Effector memory CD8-positive, alpha-beta T cell (primary cell): ENCODE results near the gene CARF.
"Not testable (repeated sequence)": the region's sequence is repeated elsewhere in the genome, so short reads cannot be mapped to it uniquely, and the experiment has no call there.

Source experiments
- ATAC-seq: fragments of 150-1000 bp; cut with Tn5 transposase; replicated peaks from 2 replicates; pipeline ENCODE4 v1.10.0; 2021; ENCODE audit warnings: mild to moderate bottlenecking, moderate library complexity
- DNase-seq, 3 experiments: peaks; one replicate each; pipeline ENCODE4 v3.0.0; 2021
- H3K27ac Mint-ChIP-seq, 2 donors: one replicate each; pipeline ENCODE4 v1.8.0; 2022; ENCODE audit warnings: mild to moderate bottlenecking in 2 of 2, mixed read lengths in 2 of 2, moderate library complexity in 2 of 2
- H3K27me3 Mint-ChIP-seq, 2 donors: one replicate each; pipeline ENCODE4 v1.8.0; 2022; ENCODE audit warnings: mixed read lengths in 2 of 2
- H3K36me3 Mint-ChIP-seq: one replicate; pipeline ENCODE4 v1.8.0; 2022; ENCODE audit warnings: mild to moderate bottlenecking, moderate library complexity, mixed read lengths; ENCODE audit not compliant: insufficient read depth
- H3K4me1 Mint-ChIP-seq, 2 donors: one replicate each; pipeline ENCODE4 v1.8.0; 2022; ENCODE audit warnings: low read depth in 2 of 2, mixed read lengths in 2 of 2
- H3K4me3 Mint-ChIP-seq, 2 donors: one replicate each; pipeline ENCODE4 v1.8.0; 2022; ENCODE audit warnings: mild to moderate bottlenecking in 2 of 2, mixed read lengths in 2 of 2, moderate library complexity in 2 of 2
- H3K9me3 Mint-ChIP-seq, 2 donors: one replicate each; pipeline ENCODE4 v1.8.0; 2022; ENCODE audit warnings: mixed read lengths in 2 of 2
- total RNA-seq, 9 experiments: gene quantifications; one replicate each; lab custom pipeline; 2026; lab: John Stamatoyannopoulos, UW

CARF gene
- 4.6 to 41.1 (median 19.5) reads per million in 9 experiments for total RNA-seq

- no peaks in the 10 kb centered on the region for H3K27me3 Mint-ChIP-seq
- peak within 1 kb of the TSS; percentile 96 to 98 for H3K27ac Mint-ChIP-seq
- peak within 1 kb of the TSS; percentile 89 to 97 for H3K4me3 Mint-ChIP-seq
- peaks cover 13% of the 10 kb centered on the region for H3K36me3 Mint-ChIP-seq
- peak; percentile 84 to 88 (median 86) for DNase-seq
- H3K4me1 Mint-ChIP-seq: peaks cover 9 to 28% of the 10 kb centered on the region in 2 donors
- peak; percentile 85 for ATAC-seq
- H3K9me3 Mint-ChIP-seq: no peaks in the 10 kb centered on the region
Observed at GRCh38 chr2:202911512-202912341, at the start of gene CARF, which contains the start of gene WDR12. TSS of gene CARF (plus strand) at chr2:202912275. CDS start at chr2:202941903, 29,628 bp downstream. TSS of gene WDR12 (minus strand) at chr2:202911673. CDS start at chr2:202911476, 197 bp downstream.

- Mint-ChIP-seq H3K9me3 (no peaks in the 10 kb centered on the region), H3K27me3 (no peaks in the 10 kb centered on the region)
Observed at GRCh38 chr2:202870431-202871299, 41.4 kb upstream of the CARF start.

GRCh38 chr2:202871300-202872141, 40.6 kb upstream of the CARF start, which contains the start of gene ICA1L:
TSS of gene ICA1L (minus strand) at chr2:202871766. CDS start at chr2:202829009, 42,757 bp downstream.
- H3K36me3 Mint-ChIP-seq: no peaks in the 10 kb centered on the region
- DNase-seq: peak; percentile 34 to 46 (median 40)
- H3K4me3 Mint-ChIP-seq: peak within 1 kb of the TSS; percentile 87 to 91

More at GRCh38 chr2:202870431-202871299, 41.4 kb upstream of the CARF start:
- Mint-ChIP-seq H3K27ac (peak overlapping the region; percentile 76 to 79), H3K4me1 (peaks cover 4 to 6% of the 10 kb centered on the region in 2 donors), H3K4me3 (peak overlapping the region; percentile 87 to 91), H3K36me3 (no peaks in the 10 kb centered on the region)
- peak; percentile 45 to 55 (median 46) for DNase-seq
- peak; percentile 87 for ATAC-seq

GRCh38 chr2:202877699-202878098, 34.4 kb upstream of the CARF start:
- peak overlapping the region in 1 of 2 donors; percentile 68 for H3K27ac Mint-ChIP-seq

More at GRCh38 chr2:202871300-202872141, 40.6 kb upstream of the CARF start, which contains the start of gene ICA1L:
- peak; percentile 44 for ATAC-seq
- Mint-ChIP-seq H3K27me3 (no peaks in the 10 kb centered on the region), H3K27ac (peak within 1 kb of the TSS; percentile 76 to 79), H3K4me1 (peaks cover 4 to 6% of the 10 kb centered on the region in 2 donors), H3K9me3 (no peaks in the 10 kb centered on the region)

GRCh38 chr2:202881570-202881969, 30.5 kb upstream of the CARF start:
- Mint-ChIP-seq H3K27me3 (no peaks in the 10 kb centered on the region), H3K9me3 (no peaks in the 10 kb centered on the region), H3K4me1 (no peaks in the 10 kb centered on the region), H3K27ac (no peak overlapping the region), H3K4me3 (no peak overlapping the region), H3K36me3 (peaks cover 10% of the 10 kb centered on the region)
- no peak for DNase-seq
- ATAC-seq: no peak

More at GRCh38 chr2:202877699-202878098, 34.4 kb upstream of the CARF start:
- DNase-seq (no peak), ATAC-seq (no peak)
- H3K4me1 Mint-ChIP-seq: peaks cover 0 to 2% of the 10 kb centered on the region in 2 donors
- H3K4me3 Mint-ChIP-seq: no peak overlapping the region
- no peaks in the 10 kb centered on the region for H3K27me3 Mint-ChIP-seq
- H3K36me3 Mint-ChIP-seq: peaks cover 7% of the 10 kb centered on the region
- H3K9me3 Mint-ChIP-seq: no peaks in the 10 kb centered on the region

GRCh38 chr2:202883987-202884675, 27.9 kb upstream of the CARF start:
- peak overlapping the region in 1 of 2 donors; percentile 17 for H3K27ac Mint-ChIP-seq
- H3K27me3 Mint-ChIP-seq: no peaks in the 10 kb centered on the region
- H3K4me3 Mint-ChIP-seq: no peak overlapping the region
- ATAC-seq (no peak), DNase-seq (no peak)
- peaks cover 13% of the 10 kb centered on the region for H3K36me3 Mint-ChIP-seq
- no peaks in the 10 kb centered on the region for H3K4me1 Mint-ChIP-seq
- H3K9me3 Mint-ChIP-seq: no peaks in the 10 kb centered on the region

- no peaks in the 10 kb centered on the region for H3K4me1 Mint-ChIP-seq
- H3K36me3 Mint-ChIP-seq: peaks cover 13% of the 10 kb centered on the region
- H3K4me3 Mint-ChIP-seq: no peak overlapping the region
- ATAC-seq (no peak), DNase-seq (no peak)
- peak overlapping the region in 1 of 2 donors; percentile 26 for H3K27ac Mint-ChIP-seq
- H3K9me3 Mint-ChIP-seq: no peaks in the 10 kb centered on the region
- no peaks in the 10 kb centered on the region for H3K27me3 Mint-ChIP-seq
Observed at GRCh38 chr2:202885190-202885589, 26.9 kb upstream of the CARF start.

GRCh38 chr2:202905507-202905906, 6.6 kb upstream of the CARF start:
- not testable (repeated sequence) for H3K27me3 Mint-ChIP-seq, H3K4me3 Mint-ChIP-seq, H3K36me3 Mint-ChIP-seq, DNase-seq, H3K9me3 Mint-ChIP-seq, H3K27ac Mint-ChIP-seq, ATAC-seq
- peaks cover 5 to 17% of the 10 kb centered on the region in 2 donors for H3K4me1 Mint-ChIP-seq

GRCh38 chr2:202908186-202908585, 3.9 kb upstream of the CARF start:
- peaks cover 13% of the 10 kb centered on the region for H3K36me3 Mint-ChIP-seq
- DNase-seq: no peak
- no peak overlapping the region for H3K4me3 Mint-ChIP-seq
- H3K27me3 Mint-ChIP-seq: no peaks in the 10 kb centered on the region
- peaks cover 9 to 33% of the 10 kb centered on the region in 2 donors for H3K4me1 Mint-ChIP-seq
- no peak for ATAC-seq
- H3K27ac Mint-ChIP-seq: no peak overlapping the region
- H3K9me3 Mint-ChIP-seq: peaks cover 0 to 3% of the 10 kb centered on the region in 2 donors

- H3K4me3 Mint-ChIP-seq: peak overlapping the region in 1 of 2 donors; percentile 21
Observed at GRCh38 chr2:202909394-202910192, 2.5 kb upstream of the CARF start.

GRCh38 chr2:202910250-202910649, 1.8 kb upstream of the CARF start:
- H3K36me3 Mint-ChIP-seq: peaks cover 13% of the 10 kb centered on the region
- not testable (repeated sequence) for H3K9me3 Mint-ChIP-seq, H3K27ac Mint-ChIP-seq, DNase-seq, H3K27me3 Mint-ChIP-seq, ATAC-seq
- peaks cover 9 to 28% of the 10 kb centered on the region in 2 donors for H3K4me1 Mint-ChIP-seq
- peak overlapping the region in 1 of 2 donors; percentile 89 for H3K4me3 Mint-ChIP-seq

More at GRCh38 chr2:202909394-202910192, 2.5 kb upstream of the CARF start:
- no peak for DNase-seq
- H3K27ac Mint-ChIP-seq: no peak overlapping the region
- H3K4me1 Mint-ChIP-seq: peaks cover 9 to 29% of the 10 kb centered on the region in 2 donors
- H3K36me3 Mint-ChIP-seq: peaks cover 13% of the 10 kb centered on the region
- no peaks in the 10 kb centered on the region for H3K27me3 Mint-ChIP-seq
- peaks cover 0 to 3% of the 10 kb centered on the region in 2 donors for H3K9me3 Mint-ChIP-seq
- ATAC-seq: no peak
